HL-60 (cell line): ENCODE data around the gene ADAMTS2.

Experiments
- CTCF ChIP-seq: IDR thresholded peaks from one replicate; pipeline ENCODE4 v1.5.1; 2011; ENCODE audit warnings: low read length, control low read depth, inconsistent platforms; ENCODE audit not compliant: insufficient read depth
- POLR2AphosphoS5 ChIP-seq: IDR thresholded peaks from 2 replicates; pipeline ENCODE4 v1.6.1; 2012; ENCODE audit warnings: low read depth

GRCh38 chr5:179203248-179203647 is 142.0 kb downstream of the ADAMTS2 start:
- TF ChIP-seq POLR2AphosphoS5 (no peak), CTCF (no peak)
